HG02885 (cell line): ENCODE measurements around the gene DYNLT4.
A peak's percentile ranks its signal among the peaks of the same experiment; 100 is the strongest.
"Not testable (repeated sequence)": the region's sequence is repeated elsewhere in the genome, so short reads cannot be mapped to it uniquely, and the experiment has no call there.

Experiments used
- ATAC-seq: cut with Tn5 transposase; IDR thresholded peaks from one replicate; pipeline ENCODE4 v1.9.1; 2021; ENCODE audit warnings: mild to moderate bottlenecking; ENCODE audit not compliant: unreplicated experiment, poor library complexity

The DYNLT4 gene

GRCh38 chr1:44806704-44807363 lies at the start of gene DYNLT4:
Gene DYNLT4 (minus strand): TSS chr1:44807351. CDS start chr1:44806668, 683 bp downstream.
- no peak for ATAC-seq

GRCh38 chr1:44855742-44856141 lies 48.6 kb upstream of the DYNLT4 start:
- no peak for ATAC-seq

- no peak for ATAC-seq
Observed at GRCh38 chr1:44854970-44855369, 47.8 kb upstream of the DYNLT4 start.

- ATAC-seq, result no peak
Observed at GRCh38 chr1:44853201-44853600, 46.0 kb upstream of the DYNLT4 start.

GRCh38 chr1:44851308-44851707 lies 44.2 kb upstream of the DYNLT4 start:
- no peak for ATAC-seq

GRCh38 chr1:44849575-44850132 lies 42.5 kb upstream of the DYNLT4 start:
- no peak for ATAC-seq

GRCh38 chr1:44848456-44849181 lies 41.5 kb upstream of the DYNLT4 start:
- ATAC-seq, result no peak

GRCh38 chr1:44847845-44848244 lies 40.7 kb upstream of the DYNLT4 start:
- no peak for ATAC-seq

GRCh38 chr1:44846985-44847384 lies 39.8 kb upstream of the DYNLT4 start:
- ATAC-seq, result no peak

- ATAC-seq, result no peak
Observed at GRCh38 chr1:44842862-44843655, 35.9 kb upstream of the DYNLT4 start, which contains the start of gene PTCH2. Gene PTCH2 (minus strand): TSS chr1:44843253. CDS start chr1:44842932, 321 bp downstream.

- ATAC-seq, result no peak
Observed at GRCh38 chr1:44842486-44842861, 35.3 kb upstream of the DYNLT4 start.

- no peak for ATAC-seq
Observed at GRCh38 chr1:44839576-44839975, 32.4 kb upstream of the DYNLT4 start.

- ATAC-seq, result not testable (repeated sequence)
Observed at GRCh38 chr1:44838294-44838693, 31.1 kb upstream of the DYNLT4 start.

GRCh38 chr1:44835738-44836675 lies 28.9 kb upstream of the DYNLT4 start:
- ATAC-seq, result peak; percentile 66

- ATAC-seq, result no peak
Observed at GRCh38 chr1:44834328-44834727, 27.2 kb upstream of the DYNLT4 start.

GRCh38 chr1:44832056-44832705 lies 25.0 kb upstream of the DYNLT4 start:
- ATAC-seq, result no peak

GRCh38 chr1:44831516-44831915 lies 24.4 kb upstream of the DYNLT4 start:
- no peak for ATAC-seq

- ATAC-seq, result no peak
Observed at GRCh38 chr1:44830900-44831304, 23.8 kb upstream of the DYNLT4 start.
